Pancreas (tissue), 10 donors: ENCODE data around the gene ARFGAP3. TPM values are rescaled to one million over a fixed set of nuclear protein-coding genes. Genes with fewer than 3 reads are reported as not detected.

ENCODE experiments used
- ATAC-seq, 4 donors: fragments of 200-7000 bp; cut with Tn5 transposase; one replicate each; pipeline versions ENCODE4 v1.8.0 to v1.9.1; 2020; ENCODE audit warnings: mild to moderate bottlenecking in 4 of 4, moderate library complexity in 4 of 4
- DNase-seq, 6 donors: peaks; one replicate each; pipeline ENCODE4 v3.0.0-alpha.2; 2020
- FAIRE-seq: peaks from 2 replicates; lab custom pipeline; 2012; peaks lifted over from hg19 to GRCh38; lab: Jason Lieb, UNC
- H3K27ac ChIP-seq, 4 donors: fragments of 200-600 bp; sonication (generic); 1 replicate in 3 of 4; 2 replicates in 1 of 4; pipeline versions ENCODE4 v1.5.0 to v1.8.0; 2020
- H3K27me3 ChIP-seq, 4 donors: fragments of 200-600 bp; one replicate each; pipeline ENCODE4 v1.8.0; 2021
- H3K36me3 ChIP-seq, 3 donors: fragments of 200-600 bp; sonication (generic) in 1 of 3; one replicate each; pipeline versions ENCODE4 v1.5.0 to v1.8.0; 2020 to 2021
- H3K4me1 ChIP-seq, 3 donors: fragments of 200-600 bp; one replicate each; pipeline ENCODE4 v1.8.0; 2021
- H3K4me3 ChIP-seq, 4 donors: fragments of 200-600 bp; sonication (generic) in 2 of 4; one replicate each; pipeline versions ENCODE4 v1.5.0 to v1.8.0; 2020 to 2021
- H3K9me3 ChIP-seq, 4 donors: fragments of 200-600 bp; one replicate each; pipeline ENCODE4 v1.8.0; 2021
- CTCF ChIP-seq, 4 donors: fragments of 200-600 bp; sonication (generic) in 3 of 4; IDR thresholded peaks; one replicate each; pipeline versions ENCODE4 v1.5.0 to v1.8.0; 2021; ENCODE audit warnings: antibody characterized with exemption in 4 of 4
- WGBS, 2 donors: extraction: QIAGEN DNeasy Blood & Tissue Kit; methylation state at CpG; one replicate each; pipeline ENCODE4 v1.1.7; 2013; 5-methylcytosine and 5-hydroxymethylcytosine counted together
- intact Hi-C, 3 donors: fragments of 100-400 bp; cut with DNase I; formaldehyde crosslinking; loops; one replicate each; pipeline versions ENCODE4 v1.11.1 to v1.14.2; 2022
- polyA plus RNA-seq, 2 donors: library from polyadenylated mRNA; stranded (reverse); fragments of 200-250 nt; gene quantifications; one replicate each; pipeline ENCODE4 v1.2.3, GENCODE V29; 2013
- total RNA-seq, 6 donors: library from RNA; stranded (reverse); fragmentation: NEBNext Ultra II Directional in 4 of 6; extraction: Animal tissue kit (Norgen Biotek cat#: 25700) in 4 of 6; gene quantifications; one replicate each; pipeline versions ENCODE4 v1.2.1 to v1.2.4, GENCODE V29; 2021 to 2023
- donor health status: healthy with polysubstance abuse.
- donor health status: DM: no; HTN: no; CAD: no; lungs with moderate emphysema.
- donor health status: DM: no; HTN: no; CAD: no.
- donor health status: control.
- donor health status: control.
- donor health status: Bipolar disorder and iron deficiency.
- donor health status: DM: yes; HTN: yes; CAD: no.
- donor health status: DM: no; HTN: no; CAD: no.
- donor health status: DM: no; HTN: no; CAD: no.
- donor health status: DM: yes; HTN: yes; CAD: no.

ARFGAP3 gene
- total and polyA plus RNA-seq, 8 donors: 39.1 to 75.3 (median 61.1) TPM

- no peaks in the 10 kb centered on the region for H3K36me3 ChIP-seq
- H3K4me1 ChIP-seq: peaks cover 26 to 43% (median 35%) of the 10 kb centered on the region in 3 donors
- H3K27me3 ChIP-seq: no peaks in the 10 kb centered on the region
- intact Hi-C loops: no loop called here
- no peak for DNase-seq
- 76 to 78% methylated on average over 15 of the region's 15 CpGs for WGBS, 2 donors
- FAIRE-seq: no peak
- TF ChIP-seq CTCF (IDR thresholded peaks at IDR 0.05): no peak
- ATAC-seq: no peak
- no peak overlapping the region for H3K4me3 ChIP-seq
- H3K27ac ChIP-seq: no peak overlapping the region
- H3K9me3 ChIP-seq: no peaks in the 10 kb centered on the region
These were observed 45.9 kb upstream of the ARFGAP3 start for GRCh38 chr22:42902875-42903510.

- no peak overlapping the region for H3K4me3 ChIP-seq
- peak overlapping the region in 1 of 4 donors; percentile 12 for H3K27ac ChIP-seq
- no peaks in the 10 kb centered on the region for H3K9me3 ChIP-seq
- WGBS, 2 donors: 77 to 86% methylated on average over 14 of the region's 14 CpGs
- ATAC-seq (no peak), FAIRE-seq (no peak), DNase-seq (no peak)
- TF ChIP-seq CTCF (IDR thresholded peaks at IDR 0.05): no peak
- intact Hi-C loops: no loop called here
- H3K27me3 ChIP-seq: no peaks in the 10 kb centered on the region
- peaks cover 24 to 37% (median 29%) of the 10 kb centered on the region in 3 donors for H3K4me1 ChIP-seq
- no peaks in the 10 kb centered on the region for H3K36me3 ChIP-seq
These were observed 44.9 kb upstream of the ARFGAP3 start for GRCh38 chr22:42901790-42902508.

- ATAC-seq (no peak), DNase-seq (no peak), FAIRE-seq (no peak)
- 82 to 87% methylated on average over 7 of the region's 7 CpGs for WGBS, 2 donors
- H3K36me3 ChIP-seq: no peaks in the 10 kb centered on the region
- H3K27ac ChIP-seq: no peak overlapping the region
- H3K27me3 ChIP-seq: no peaks in the 10 kb centered on the region
- no peak overlapping the region for H3K4me3 ChIP-seq
- intact Hi-C loops: no loop called here
- no peak for TF ChIP-seq CTCF (IDR thresholded peaks at IDR 0.05)
- no peaks in the 10 kb centered on the region for H3K9me3 ChIP-seq
- peaks cover 28 to 41% (median 29%) of the 10 kb centered on the region in 3 donors for H3K4me1 ChIP-seq
These were observed 40.9 kb upstream of the ARFGAP3 start for GRCh38 chr22:42897960-42898359.

- FAIRE-seq: no peak
- no peak for TF ChIP-seq CTCF (IDR thresholded peaks at IDR 0.05)
- Histone ChIP-seq H3K4me1 (peaks cover 42 to 64% (median 47%) of the 10 kb centered on the region in 3 donors), H3K4me3 (no peak overlapping the region), H3K9me3 (no peaks in the 10 kb centered on the region), H3K27me3 (no peaks in the 10 kb centered on the region), H3K27ac (peak overlapping the region; percentile 39 to 93 (median 67)), H3K36me3 (peaks cover 0 to 3% (median 0%) of the 10 kb centered on the region in 3 donors)
- intact Hi-C loops: no loop called here
- DNase-seq: peak in 2 of 6 donors; percentile 46 to 54
- WGBS, 2 donors: 18 to 23% methylated on average over 9 of the region's 9 CpGs
- peak in 1 of 4 donors; percentile 0 for ATAC-seq
These were observed 38.5 kb upstream of the ARFGAP3 start for GRCh38 chr22:42895541-42895981.
